ENCODE results near the gene TFDP1. TPM values are rescaled to one million over a fixed set of nuclear protein-coding genes. Genes with fewer than 3 reads are reported as not detected.
A peak's percentile ranks its signal among the peaks of the same experiment; 100 is the strongest.

Gene TFDP1
- total RNA-seq, 4 donors from 2014 or later: 10.3 to 101 (median 52.3) TPM

GRCh38 chr13:113649212-113649611 lies 64.7 kb downstream of the TFDP1 start:
- no peaks in the 10 kb centered on the region for H3K36me3 ChIP-seq
- intact Hi-C loops (cut with DNase I; ENCODE audit: low total_unique reads): no loop called here
- no peaks in the 10 kb centered on the region for H3K27me3 ChIP-seq
- peak; percentile 6 to 8 for DNase-seq
- H3K27ac ChIP-seq: no peak overlapping the region
- TF ChIP-seq POLR2A (IDR thresholded peaks at IDR 0.05): no peak
- TF ChIP-seq, protein P1, sequence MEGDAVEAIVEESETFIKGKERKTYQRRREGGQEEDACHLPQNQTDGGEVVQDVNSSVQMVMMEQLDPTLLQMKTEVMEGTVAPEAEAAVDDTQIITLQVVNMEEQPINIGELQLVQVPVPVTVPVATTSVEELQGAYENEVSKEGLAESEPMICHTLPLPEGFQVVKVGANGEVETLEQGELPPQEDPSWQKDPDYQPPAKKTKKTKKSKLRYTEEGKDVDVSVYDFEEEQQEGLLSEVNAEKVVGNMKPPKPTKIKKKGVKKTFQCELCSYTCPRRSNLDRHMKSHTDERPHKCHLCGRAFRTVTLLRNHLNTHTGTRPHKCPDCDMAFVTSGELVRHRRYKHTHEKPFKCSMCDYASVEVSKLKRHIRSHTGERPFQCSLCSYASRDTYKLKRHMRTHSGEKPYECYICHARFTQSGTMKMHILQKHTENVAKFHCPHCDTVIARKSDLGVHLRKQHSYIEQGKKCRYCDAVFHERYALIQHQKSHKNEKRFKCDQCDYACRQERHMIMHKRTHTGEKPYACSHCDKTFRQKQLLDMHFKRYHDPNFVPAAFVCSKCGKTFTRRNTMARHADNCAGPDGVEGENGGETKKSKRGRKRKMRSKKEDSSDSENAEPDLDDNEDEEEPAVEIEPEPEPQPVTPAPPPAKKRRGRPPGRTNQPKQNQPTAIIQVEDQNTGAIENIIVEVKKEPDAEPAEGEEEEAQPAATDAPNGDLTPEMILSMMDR (IDR thresholded peaks at IDR 0.05): no peak
- H3K4me1 ChIP-seq: no peaks in the 10 kb centered on the region
- H3K4me3 ChIP-seq: no peak overlapping the region
- H3K9me3 ChIP-seq: no peaks in the 10 kb centered on the region

DNA sequence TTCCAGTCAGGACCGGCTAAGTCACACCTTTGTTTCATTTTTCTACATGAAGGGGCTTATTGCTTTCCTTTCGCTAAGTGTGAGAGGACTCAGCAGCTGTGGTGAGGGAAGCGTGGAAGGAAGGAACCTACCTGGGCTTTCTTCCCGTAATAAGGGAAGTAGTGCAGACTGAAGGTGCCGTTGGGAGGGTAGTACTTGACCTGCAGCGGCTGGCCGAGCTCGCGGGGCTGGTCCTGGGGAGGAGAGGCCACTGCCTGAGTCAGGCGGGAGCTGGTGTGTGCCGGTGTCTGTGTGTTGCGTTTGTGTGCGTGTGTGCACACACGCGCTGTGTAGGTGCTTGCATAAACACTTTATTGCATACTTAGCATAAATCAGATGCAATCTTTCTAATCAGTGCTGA lies 65.7 kb downstream of the TFDP1 start:
- Histone ChIP-seq H3K4me1 (no peaks in the 10 kb centered on the region), H3K4me3 (no peak overlapping the region), H3K9me3 (no peaks in the 10 kb centered on the region), H3K27me3 (no peaks in the 10 kb centered on the region), H3K36me3 (no peaks in the 10 kb centered on the region), H3K27ac (no peak overlapping the region)
- DNase-seq: peak in 1 of 2 donors; percentile 5
- TF ChIP-seq POLR2A (IDR thresholded peaks at IDR 0.05): no peak
- TF ChIP-seq, protein P1 (IDR thresholded peaks at IDR 0.05): no peak
- intact Hi-C loops (cut with DNase I; ENCODE audit: low total_unique reads): no loop called here

- Histone ChIP-seq H3K4me1 (no peaks in the 10 kb centered on the region), H3K36me3 (no peaks in the 10 kb centered on the region), H3K9me3 (no peaks in the 10 kb centered on the region), H3K4me3 (no peak overlapping the region), H3K27ac (no peak overlapping the region), H3K27me3 (no peaks in the 10 kb centered on the region)
- TF ChIP-seq, protein P1 (IDR thresholded peaks at IDR 0.05): no peak
- TF ChIP-seq POLR2A (IDR thresholded peaks at IDR 0.05): no peak
- peak in 1 of 2 donors; percentile 2 for DNase-seq
- intact Hi-C loops (cut with DNase I; ENCODE audit: low total_unique reads): no loop called here
Observed at GRCh38 chr13:113650731-113651148, 66.2 kb downstream of the TFDP1 start.

GRCh38 chr13:113651511-113652403 lies 67.2 kb downstream of the TFDP1 start:
- intact Hi-C loops (cut with DNase I; ENCODE audit: low total_unique reads): no loop called here
- Histone ChIP-seq H3K4me3 (no peak overlapping the region), H3K36me3 (no peaks in the 10 kb centered on the region), H3K27me3 (no peaks in the 10 kb centered on the region), H3K4me1 (no peaks in the 10 kb centered on the region), H3K27ac (no peak overlapping the region), H3K9me3 (no peaks in the 10 kb centered on the region)
- TF ChIP-seq, protein P1 (IDR thresholded peaks at IDR 0.05): no peak
- no peak for TF ChIP-seq POLR2A (IDR thresholded peaks at IDR 0.05)
- DNase-seq: peak; percentile 5 to 8

All from uterus (tissue), 4 donors.